CMK (cell line): Measurements from ENCODE around the gene IL21.

Experiments
- DNase-seq: peaks from one replicate; pipeline ENCODE4 v3.0.0-alpha.2; 2010; ENCODE audit warnings: low read depth

The IL21 gene

GRCh38 chr4:122633211-122633610 lies 12.3 kb upstream of the IL21 start:
- DNase-seq = no peak

GRCh38 chr4:122632396-122633143 lies 11.7 kb upstream of the IL21 start:
- no peak for DNase-seq

- no peak for DNase-seq
Measured at GRCh38 chr4:122625156-122625555, 4.3 kb upstream of the IL21 start.

GRCh38 chr4:122624205-122624604 lies 3.3 kb upstream of the IL21 start:
- no peak for DNase-seq

- no peak for DNase-seq
Measured at GRCh38 chr4:122623637-122624166, 2.8 kb upstream of the IL21 start.

GRCh38 chr4:122622400-122622799 lies 1.5 kb upstream of the IL21 start:
- DNase-seq = peak; percentile 68

- DNase-seq = no peak
Measured at GRCh38 chr4:122619611-122620010, 1.3 kb downstream of the IL21 start.

GRCh38 chr4:122617597-122618593 lies 3.0 kb downstream of the IL21 start:
- DNase-seq = no peak

GRCh38 chr4:122616915-122617596 lies 3.8 kb downstream of the IL21 start:
- no peak for DNase-seq

- DNase-seq = no peak
Measured at GRCh38 chr4:122614621-122615020, 6.2 kb downstream of the IL21 start.

- DNase-seq = no peak
Measured at GRCh38 chr4:122612540-122612939, 8.3 kb downstream of the IL21 start.

- no peak for DNase-seq
Measured at GRCh38 chr4:122606364-122607043, 14.4 kb downstream of the IL21 start.

GRCh38 chr4:122604146-122604545 lies 16.7 kb downstream of the IL21 start:
- no peak for DNase-seq

- peak; percentile 5 for DNase-seq
Measured at GRCh38 chr4:122603156-122603574, 17.7 kb downstream of the IL21 start.

GRCh38 chr4:122602277-122603142 lies 18.4 kb downstream of the IL21 start:
- DNase-seq = no peak

GRCh38 chr4:122591196-122591595 lies 29.7 kb downstream of the IL21 start:
- no peak for DNase-seq

- no peak for DNase-seq
Measured at GRCh38 chr4:122588453-122589238, 32.2 kb downstream of the IL21 start.

- DNase-seq = no peak
Measured at GRCh38 chr4:122584519-122584918, 36.3 kb downstream of the IL21 start.

GRCh38 chr4:122583906-122584305 lies 37.0 kb downstream of the IL21 start:
- DNase-seq = no peak
